ENCODE measurements around the gene MAP2K5.

DNA sequence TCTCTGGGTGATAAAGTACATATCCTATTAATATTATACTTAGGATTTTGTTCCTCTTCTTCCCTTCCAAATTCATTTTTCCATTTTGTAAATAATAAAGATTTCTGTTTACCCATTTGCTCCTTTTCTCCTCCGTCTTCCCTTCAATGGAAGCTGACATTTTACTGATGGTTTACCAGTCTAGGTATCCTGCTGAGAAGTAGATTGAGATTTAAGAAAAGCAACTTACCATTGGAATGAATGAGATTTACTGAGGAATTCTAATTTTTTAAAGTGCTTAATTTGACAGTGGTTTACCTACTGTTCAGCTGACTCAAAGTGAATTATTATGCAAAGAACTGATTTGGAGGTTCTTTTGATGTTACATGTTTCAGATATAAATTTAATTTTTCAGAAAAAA lies 19.2 kb upstream of the MAP2K5 start:
- TF ChIP-seq POLR2AphosphoS5 (IDR thresholded peaks at IDR 0.05; ENCODE audit: borderline replicate concordance, low read depth, low read length) (no peak), EZH2 (IDR thresholded peaks at IDR 0.05) (no peak), FOXP2 (optimal IDR thresholded peaks at IDR 0.05; ENCODE audit: control extremely low read depth, extremely low read length, insufficient read depth) (no peak)

All from SK-N-MC (cell line).